ENCODE data around the gene LGR6. TPM values are rescaled to one million over a fixed set of nuclear protein-coding genes. Genes with fewer than 3 reads are reported as not detected.

The LGR6 gene
- total RNA-seq, 1 donor from 2014 or later = not detected

DNA sequence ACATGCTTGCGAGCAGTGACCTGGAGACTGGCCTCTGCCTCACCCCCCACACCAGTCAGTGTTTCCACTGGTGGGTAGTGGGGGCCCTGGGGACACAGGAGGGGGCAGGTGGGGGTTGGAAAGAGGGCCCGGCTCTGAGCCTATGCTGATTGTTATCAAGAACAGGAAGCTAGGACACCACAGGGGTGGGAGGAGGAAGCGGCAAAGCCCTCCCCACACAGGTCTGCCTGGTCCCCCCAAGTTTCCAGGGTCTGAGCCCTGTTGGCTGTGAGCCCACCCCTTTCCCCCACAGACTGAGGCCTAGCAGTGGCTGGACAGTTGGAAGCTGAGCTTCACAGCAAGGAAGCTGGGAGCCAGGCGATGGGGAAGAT, 31.6 kb upstream of the LGR6 start:
- no peak overlapping the region for H3K4me3 ChIP-seq (ENCODE audit: low read depth, low read length)
- FAIRE-seq (no peak), DNase-seq (ENCODE audit: low read depth) (no peak)
- H3K27me3 ChIP-seq (ENCODE audit: control insufficient read depth, insufficient read depth, low read length) = peaks cover 1% of the 10 kb centered on the region
- no peaks in the 10 kb centered on the region for H3K36me3 ChIP-seq (ENCODE audit: control insufficient read depth, insufficient read depth, low read length)
- TF ChIP-seq, protein P1, sequence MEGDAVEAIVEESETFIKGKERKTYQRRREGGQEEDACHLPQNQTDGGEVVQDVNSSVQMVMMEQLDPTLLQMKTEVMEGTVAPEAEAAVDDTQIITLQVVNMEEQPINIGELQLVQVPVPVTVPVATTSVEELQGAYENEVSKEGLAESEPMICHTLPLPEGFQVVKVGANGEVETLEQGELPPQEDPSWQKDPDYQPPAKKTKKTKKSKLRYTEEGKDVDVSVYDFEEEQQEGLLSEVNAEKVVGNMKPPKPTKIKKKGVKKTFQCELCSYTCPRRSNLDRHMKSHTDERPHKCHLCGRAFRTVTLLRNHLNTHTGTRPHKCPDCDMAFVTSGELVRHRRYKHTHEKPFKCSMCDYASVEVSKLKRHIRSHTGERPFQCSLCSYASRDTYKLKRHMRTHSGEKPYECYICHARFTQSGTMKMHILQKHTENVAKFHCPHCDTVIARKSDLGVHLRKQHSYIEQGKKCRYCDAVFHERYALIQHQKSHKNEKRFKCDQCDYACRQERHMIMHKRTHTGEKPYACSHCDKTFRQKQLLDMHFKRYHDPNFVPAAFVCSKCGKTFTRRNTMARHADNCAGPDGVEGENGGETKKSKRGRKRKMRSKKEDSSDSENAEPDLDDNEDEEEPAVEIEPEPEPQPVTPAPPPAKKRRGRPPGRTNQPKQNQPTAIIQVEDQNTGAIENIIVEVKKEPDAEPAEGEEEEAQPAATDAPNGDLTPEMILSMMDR (IDR thresholded peaks at IDR 0.05; ENCODE audit: insufficient read depth, low read length, severe bottlenecking) = no peak

DNA sequence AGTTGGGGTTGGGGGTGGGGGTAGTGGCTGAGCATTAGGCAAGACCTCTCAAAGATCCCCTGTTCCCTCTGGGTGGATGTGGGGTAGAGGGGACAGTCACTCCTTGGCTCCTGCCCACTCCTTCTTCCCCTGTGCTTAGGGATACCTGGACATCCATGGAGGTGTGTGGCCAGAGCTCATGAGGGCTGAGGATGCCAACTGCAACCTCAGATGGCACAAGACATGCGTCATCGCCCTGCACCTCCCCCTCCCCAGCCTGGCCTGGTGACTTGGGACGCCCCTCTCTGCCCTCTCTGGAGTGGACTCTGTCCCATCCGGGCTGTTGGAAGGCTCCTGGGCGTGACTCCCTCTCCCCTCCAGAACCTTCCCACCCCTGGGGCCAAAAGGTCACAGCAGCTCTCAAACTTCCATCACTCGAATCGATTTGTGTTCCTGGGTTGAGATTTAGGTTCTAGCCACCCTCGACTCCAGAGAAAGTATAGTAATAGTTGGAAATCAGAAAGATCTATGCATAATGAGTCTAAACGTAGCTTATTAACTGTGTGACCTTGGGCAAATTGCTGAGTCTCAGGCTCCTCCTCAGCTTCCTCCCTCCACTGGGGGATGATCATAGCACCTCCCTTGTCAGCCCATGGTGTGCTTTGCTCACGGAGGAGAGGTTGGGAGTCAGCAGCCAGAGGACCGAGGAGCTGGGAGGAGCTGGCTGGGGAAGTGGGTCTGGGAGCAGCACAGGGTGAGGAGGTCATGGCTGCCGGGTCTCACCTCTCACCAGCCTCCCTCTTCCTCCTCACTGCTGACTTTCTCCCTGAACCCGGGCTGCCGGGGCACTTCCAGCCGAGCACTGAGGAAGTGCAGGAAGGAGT, 30.9 kb upstream of the LGR6 start:
- Histone ChIP-seq H3K36me3 (ENCODE audit: control insufficient read depth, insufficient read depth, low read length) (no peaks in the 10 kb centered on the region), H3K27me3 (ENCODE audit: control insufficient read depth, insufficient read depth, low read length) (peaks cover 1% of the 10 kb centered on the region), H3K4me3 (ENCODE audit: low read depth, low read length) (no peak overlapping the region)
- DNase-seq (ENCODE audit: low read depth) (no peak), FAIRE-seq (no peak)
- TF ChIP-seq, protein P1 (IDR thresholded peaks at IDR 0.05; ENCODE audit: insufficient read depth, low read length, severe bottlenecking) = no peak

DNA sequence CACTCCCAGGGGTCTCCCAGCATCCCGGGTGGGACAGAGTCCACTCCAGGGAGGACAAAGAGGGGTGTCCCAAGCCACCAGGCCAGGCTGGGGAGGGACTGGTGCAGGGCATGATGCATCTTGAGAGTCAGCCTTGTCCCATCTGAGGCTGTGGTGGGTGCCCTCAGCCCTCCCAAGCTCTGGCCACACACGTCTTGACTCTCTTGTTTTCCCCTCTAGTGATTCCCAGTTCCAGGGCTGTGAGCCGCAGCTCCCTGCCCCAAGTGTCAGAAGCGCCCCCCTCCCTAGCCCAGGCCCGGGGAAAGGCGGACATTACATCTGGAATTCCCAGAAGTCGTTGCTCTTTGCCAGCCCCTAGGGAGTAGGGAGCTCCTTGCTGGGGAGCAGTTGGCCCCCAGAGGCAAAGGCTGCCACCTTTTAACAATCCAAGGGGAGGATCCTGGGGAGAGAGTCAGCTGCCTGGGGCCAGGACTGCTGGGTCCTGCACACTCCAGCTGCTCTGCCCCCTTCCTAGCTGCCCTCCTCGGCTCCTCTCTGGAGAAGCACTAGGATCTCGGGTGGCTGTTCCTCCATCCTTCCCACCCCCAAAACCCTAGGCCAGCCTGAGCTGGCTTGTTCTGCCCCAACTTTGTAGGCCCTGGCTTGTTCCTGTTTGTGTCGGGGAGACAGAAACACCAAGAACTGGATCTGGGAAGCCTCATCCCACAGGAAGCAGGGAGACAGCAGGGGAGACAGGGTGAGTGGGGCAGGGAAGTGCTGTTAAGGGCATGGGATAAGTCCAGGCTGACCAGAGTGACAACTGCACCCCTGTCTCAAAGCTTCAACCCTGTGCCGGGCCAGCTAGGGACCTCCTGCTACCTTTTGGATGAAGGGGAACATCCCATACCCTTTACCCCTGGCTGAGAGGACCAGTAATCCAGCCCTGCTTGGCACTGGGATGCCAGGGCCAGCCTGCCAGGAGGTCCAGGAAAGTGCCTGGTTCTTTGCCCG, 30.0 kb upstream of the LGR6 start:
- TF ChIP-seq, protein P1 (IDR thresholded peaks at IDR 0.05; ENCODE audit: insufficient read depth, low read length, severe bottlenecking) = no peak
- FAIRE-seq = no peak
- no peaks in the 10 kb centered on the region for H3K36me3 ChIP-seq (ENCODE audit: control insufficient read depth, insufficient read depth, low read length)
- peaks cover 5% of the 10 kb centered on the region for H3K27me3 ChIP-seq (ENCODE audit: control insufficient read depth, insufficient read depth, low read length)
- no peak overlapping the region for H3K4me3 ChIP-seq (ENCODE audit: low read depth, low read length)
- DNase-seq (ENCODE audit: low read depth) = no peak

DNA sequence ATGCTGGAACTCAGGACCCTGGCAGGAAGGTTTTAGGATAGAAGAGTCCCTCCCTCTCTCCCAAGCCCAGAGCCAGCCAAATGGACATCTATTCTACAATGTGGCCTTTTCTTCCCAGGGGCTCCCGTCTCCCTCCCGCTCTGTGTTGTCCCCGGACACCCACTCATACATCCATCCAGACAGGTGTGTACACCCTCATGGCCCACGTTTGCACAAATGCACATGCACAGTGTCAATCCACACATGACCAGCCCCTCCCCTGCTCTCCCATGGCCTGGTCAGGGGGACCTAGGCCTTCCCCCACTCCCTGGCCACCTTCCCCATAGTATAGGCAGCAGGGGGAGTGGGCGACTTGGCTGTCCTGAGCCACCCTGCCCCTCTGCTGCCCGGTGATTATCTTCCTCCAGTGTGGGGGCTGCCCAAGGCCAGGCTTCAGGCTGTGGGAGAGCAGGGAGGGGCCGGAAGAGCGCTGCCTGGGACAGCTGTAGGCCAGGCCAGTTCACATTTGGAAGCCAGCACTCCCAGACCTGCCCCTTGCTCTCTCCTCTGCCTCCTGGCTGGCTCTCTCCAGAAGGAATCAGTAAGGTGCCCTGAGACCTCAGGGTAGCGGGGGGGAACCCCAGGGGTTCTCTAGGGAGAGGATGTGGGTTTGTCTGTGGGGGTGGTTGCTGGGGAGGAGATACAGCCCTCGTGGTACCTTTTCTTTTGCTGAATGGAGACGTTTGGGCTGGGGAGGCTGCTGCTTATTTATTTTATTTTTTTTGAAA, 29.1 kb upstream of the LGR6 start:
- FAIRE-seq (no peak), DNase-seq (ENCODE audit: low read depth) (no peak)
- H3K36me3 ChIP-seq (ENCODE audit: control insufficient read depth, insufficient read depth, low read length) = no peaks in the 10 kb centered on the region
- no peak overlapping the region for H3K4me3 ChIP-seq (ENCODE audit: low read depth, low read length)
- peaks cover 5% of the 10 kb centered on the region for H3K27me3 ChIP-seq (ENCODE audit: control insufficient read depth, insufficient read depth, low read length)
- TF ChIP-seq, protein P1 (IDR thresholded peaks at IDR 0.05; ENCODE audit: insufficient read depth, low read length, severe bottlenecking) = no peak

DNA sequence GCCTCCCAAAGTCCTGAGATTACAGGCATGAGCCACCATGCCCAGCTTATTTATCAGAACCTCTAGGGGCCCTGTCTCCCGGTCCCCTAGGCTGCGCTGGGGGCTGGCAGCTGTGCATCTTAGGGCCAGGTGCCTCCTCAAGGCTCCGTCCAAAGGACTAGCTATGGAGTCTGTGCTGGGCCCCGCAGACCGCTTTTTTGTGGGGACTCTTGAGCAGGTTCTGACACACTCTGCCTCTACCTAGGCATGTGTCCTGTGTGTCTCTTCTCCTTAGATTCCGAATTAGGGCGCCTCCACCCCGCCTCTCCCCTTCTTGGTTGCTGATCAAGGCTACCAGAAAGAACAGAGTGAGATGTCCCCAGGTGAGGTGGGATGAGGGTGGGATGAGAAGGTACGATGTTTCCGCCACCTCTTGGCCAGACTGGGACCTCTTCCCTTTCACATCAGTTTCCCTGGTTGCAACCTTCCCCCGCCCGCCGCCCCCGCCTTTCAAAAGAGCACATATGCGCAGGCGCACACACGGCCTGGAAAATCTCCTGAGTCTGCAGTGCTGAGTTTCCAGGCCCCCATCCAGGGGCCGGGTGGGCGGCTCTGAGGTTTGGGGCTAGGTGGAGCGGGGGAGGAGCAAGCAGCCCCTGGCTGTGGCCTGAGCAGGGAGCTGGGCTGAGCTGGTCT, 28.2 kb upstream of the LGR6 start:
- H3K27me3 ChIP-seq (ENCODE audit: control insufficient read depth, insufficient read depth, low read length) = peaks cover 5% of the 10 kb centered on the region
- H3K36me3 ChIP-seq (ENCODE audit: control insufficient read depth, insufficient read depth, low read length) = no peaks in the 10 kb centered on the region
- no peak for FAIRE-seq
- TF ChIP-seq, protein P1 (IDR thresholded peaks at IDR 0.05; ENCODE audit: insufficient read depth, low read length, severe bottlenecking) = no peak
- no peak for DNase-seq (ENCODE audit: low read depth)
- no peak overlapping the region for H3K4me3 ChIP-seq (ENCODE audit: low read depth, low read length)

Data from bronchial epithelial cell (primary cell).